Stimulated activated CD4-positive, alpha-beta T cell treated with anti-CD3 and anti-CD28 coated beads, Interleukin-15, amount 100 ng/mL, for 24 hours (primary cell): ENCODE measurements around the gene UTS2R.
A peak's percentile ranks its signal among the peaks of the same experiment; 100 is the strongest.
"Not testable (repeated sequence)": the region's sequence is repeated elsewhere in the genome, so short reads cannot be mapped to it uniquely, and the experiment has no call there.

ENCODE experiments used
- DNase-seq: peaks from one replicate; pipeline ENCODE4 v3.0.0-alpha.2; 2020

Gene UTS2R

DNA sequence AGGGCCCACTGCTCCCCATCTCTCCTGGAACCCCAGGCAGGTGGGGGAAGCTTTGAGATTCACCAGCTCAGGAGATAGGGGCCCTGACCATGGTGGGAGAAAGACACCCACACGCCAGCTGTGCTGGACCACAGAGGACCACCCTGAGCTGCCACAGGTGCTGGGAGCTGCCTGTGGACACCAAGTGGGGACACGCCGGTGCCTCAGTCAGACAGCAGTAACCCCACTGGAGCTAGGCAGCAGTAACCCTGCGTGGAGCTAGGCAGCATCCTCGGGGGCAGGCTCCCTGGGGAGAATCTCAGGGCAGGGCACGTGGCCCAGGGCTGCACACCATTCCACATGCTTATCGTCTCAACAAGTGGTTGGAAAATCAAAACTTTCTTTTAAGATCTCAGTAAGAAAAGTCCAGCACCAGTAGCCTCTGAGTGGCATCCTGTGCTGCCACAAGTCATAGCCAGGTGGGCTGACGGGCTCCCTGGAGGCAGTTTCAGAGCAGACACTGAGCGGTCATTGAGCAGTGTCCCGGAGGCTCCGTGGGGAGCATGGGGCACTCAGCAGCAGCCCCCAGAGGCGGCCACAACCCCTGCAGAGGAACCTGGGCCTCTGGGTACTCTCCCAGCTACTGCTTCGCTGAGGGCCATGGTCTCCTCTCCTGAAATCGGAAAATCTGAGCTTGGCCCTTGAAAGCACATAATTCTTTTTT lies 38.6 kb downstream of the UTS2R start:
- no peak for DNase-seq

DNA sequence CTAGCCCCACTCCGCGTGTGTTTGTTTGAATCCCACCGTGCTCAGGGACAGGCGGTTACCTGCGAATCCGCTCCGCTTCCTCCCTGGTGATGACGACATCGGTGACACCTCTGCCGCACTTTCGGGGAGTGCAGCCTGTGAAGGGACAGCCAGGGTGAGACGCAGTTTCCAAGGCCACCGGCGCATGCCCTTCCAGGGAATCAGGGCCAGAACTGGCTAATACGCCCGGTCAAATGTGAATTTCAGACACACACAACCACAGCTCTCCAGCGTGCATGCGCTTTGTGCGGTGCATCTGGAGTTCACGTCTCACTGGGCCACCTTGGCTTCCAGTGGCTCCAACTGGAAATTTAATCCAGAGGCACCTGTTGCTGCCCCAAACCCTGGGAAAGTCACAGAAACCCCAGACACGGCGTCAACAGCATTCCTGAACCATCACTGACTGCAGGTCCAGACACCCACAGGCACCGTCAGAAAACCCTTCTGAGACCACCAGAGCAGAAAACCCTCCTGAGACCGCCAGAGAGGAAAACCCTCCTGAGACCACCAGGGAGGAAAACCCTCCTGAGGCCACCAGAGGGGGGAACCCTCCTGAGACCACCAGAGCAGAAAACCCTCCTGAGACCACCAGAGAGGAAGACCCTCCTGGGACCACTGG lies 40.0 kb downstream of the UTS2R start:
- DNase-seq, result no peak

DNA sequence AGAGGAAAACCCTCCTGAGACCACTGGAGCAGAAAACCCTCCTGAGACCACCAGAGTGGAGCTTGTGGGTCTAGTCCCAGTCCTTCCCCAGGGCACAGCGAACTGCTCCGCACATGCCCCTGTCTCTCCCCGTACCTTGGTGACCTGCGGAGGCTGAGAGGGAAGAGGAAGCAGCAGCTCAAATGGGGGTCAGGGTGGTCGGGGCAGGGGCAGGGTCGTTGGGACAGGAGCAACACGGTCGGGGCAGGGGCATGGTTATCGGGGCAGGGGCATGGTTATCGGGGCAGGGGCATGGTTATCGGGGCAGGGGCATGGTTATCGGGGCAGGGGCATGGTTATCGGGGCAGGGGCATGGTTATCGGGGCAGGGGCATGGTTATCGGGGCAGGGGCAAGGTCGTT lies 40.5 kb downstream of the UTS2R start:
- DNase-seq, result not testable (repeated sequence)

DNA sequence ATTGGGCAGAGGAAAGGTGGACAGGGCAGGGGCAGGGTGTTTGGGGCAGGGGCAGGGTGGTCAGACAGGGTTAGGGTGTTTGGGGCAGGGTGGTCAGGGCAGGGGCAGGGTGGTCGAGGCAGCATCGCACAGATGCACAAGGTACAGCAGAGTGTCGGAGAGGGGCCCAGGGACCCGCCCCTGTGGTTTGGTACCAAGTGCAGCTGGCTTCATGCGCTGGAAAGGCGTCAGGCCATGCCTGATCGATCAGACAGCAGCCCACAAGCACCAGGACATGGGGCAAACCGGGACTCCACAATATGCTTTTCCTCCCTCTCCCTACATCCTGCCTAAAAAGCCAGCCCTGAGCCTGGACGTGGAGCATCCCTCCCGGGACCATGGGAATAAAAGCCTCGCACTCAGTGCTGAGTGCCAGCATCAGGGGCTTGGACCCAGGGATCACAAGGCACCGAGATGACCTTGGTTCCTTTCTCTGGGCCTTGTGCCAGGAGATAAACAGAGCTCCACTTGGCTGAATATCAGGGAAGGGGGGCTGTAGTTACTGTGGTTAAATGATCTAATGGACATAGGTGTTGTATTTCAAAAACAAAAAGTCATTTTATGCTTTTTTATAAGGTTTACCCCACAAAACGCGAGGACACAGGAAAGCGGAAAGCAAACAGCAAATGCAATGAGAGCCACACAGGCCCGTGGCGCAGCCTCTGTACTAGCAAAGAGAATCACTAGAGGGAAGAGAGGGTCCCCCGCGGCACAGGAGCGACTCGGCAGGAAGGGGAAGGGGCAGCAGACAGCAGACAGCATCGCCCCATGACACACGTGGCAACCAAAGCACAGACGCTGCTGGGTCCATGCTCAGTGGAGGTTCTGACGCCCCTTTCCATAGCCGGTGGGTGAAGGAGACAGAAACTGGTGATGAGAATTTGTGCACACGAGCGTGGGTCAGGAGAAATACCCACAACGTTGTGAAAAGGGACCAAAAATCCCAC lies 41.3 kb downstream of the UTS2R start:
- no peak for DNase-seq

DNA sequence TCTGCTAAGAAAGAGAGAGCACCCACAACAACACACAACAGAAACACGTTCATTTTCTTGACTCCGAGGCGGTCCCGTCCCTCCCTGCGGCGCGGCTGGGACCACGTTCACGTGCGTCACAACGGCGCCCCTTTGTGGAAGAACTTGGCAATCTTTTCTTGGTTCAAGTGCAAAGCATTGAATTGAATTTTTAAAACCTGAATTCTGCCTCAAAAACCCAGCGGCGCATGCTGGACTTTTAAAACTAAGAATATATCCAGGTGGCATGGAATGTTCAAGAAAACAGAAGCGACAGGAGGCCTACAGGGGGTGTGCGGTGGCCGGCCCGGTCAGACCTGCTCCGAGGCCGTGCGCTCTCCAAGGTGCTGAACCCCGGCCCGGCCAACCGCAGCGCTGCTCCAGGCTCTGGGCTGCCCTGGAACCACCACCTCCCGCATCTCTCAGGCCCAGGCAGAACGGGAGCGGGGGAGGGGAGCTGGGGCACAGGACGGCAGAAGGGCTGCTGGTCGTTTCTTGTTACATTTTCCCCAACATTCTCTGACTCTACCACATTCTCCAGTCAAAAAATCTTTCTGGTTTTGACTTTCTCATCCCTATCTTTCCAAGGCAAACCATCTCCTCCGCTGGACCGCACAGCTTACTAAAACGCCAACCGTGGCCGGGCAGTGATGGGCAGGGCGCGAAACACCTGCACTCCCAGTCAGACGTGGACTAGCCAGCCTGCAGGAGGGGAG lies 43.1 kb downstream of the UTS2R start:
- DNase-seq, result peak; percentile 84

DNA sequence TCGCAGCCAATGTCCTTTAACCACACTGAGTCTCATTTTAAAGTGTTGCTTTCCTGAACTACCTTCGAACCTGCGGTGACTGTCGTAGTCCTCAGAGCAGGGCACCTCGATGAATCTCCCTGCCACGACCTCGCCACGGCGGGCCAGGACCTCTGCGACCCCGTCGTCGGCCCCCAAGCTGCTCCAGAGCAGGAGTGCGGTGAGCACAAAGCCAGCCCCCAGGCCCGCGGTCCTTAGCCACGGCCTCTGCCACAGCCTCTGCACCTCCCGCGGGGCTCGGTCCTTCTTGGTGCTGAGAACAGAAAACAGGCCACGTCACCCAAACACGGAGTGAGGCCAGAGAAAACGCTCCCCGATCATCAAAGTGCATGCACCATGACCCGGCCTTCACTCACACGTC lies 43.8 kb downstream of the UTS2R start:
- DNase-seq, result no peak

DNA sequence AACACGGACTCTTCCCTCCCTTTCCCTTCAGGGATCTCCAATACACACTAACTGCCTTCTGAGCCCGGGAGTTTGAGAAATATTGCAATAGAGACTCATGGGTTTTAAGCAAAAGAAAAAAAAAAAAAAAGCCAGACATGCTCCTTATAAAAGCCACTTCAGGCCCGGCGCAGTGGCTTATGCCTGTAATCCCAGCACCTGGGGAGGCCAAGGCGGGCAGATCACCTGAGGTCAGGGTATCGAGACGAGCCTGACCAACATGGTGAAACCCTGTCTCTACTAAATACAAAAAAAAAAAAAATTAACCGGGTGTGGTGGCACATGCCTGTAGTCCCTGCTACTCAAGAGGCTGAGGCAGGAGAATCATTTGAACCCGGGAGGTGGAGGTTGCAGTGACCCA lies 44.2 kb downstream of the UTS2R start:
- no peak for DNase-seq

DNA sequence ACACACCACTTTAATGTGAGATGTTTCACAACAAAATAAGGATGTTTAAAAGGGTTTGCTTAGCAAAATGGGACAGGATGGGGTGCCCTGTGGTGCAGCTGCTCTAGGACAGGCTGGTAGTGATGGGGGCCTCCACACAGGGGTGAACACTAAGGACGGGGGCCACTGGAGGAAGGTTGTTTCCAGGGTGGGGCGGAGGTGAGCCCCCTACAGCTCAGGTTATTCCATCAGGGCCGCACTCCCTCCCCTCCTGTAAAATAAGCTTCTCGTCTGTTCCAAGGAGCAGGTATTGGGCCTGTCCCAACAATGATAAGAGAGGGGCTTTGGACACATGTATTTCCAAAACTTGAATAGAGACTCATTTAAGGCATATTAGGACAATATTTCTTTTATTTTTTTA lies 44.7 kb downstream of the UTS2R start:
- no peak for DNase-seq

DNA sequence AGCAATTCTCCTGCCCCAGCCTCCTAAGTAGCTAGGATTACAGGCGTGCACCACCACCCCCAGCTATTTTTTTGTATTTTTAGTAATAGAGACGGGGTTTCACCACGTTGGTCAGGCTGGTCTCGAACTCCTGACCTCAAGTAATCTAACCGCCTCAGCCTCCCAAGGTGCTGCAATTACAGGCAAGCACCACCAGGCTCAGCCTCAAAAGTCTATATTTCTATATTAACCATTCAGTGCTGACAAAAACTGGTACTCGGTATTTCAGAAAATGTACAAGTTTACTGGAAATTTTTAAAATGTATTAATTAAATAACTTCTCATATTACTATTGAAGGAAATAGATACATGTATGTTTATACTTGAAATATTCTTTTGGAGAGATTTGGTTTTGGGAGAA lies 45.2 kb downstream of the UTS2R start:
- no peak for DNase-seq

DNA sequence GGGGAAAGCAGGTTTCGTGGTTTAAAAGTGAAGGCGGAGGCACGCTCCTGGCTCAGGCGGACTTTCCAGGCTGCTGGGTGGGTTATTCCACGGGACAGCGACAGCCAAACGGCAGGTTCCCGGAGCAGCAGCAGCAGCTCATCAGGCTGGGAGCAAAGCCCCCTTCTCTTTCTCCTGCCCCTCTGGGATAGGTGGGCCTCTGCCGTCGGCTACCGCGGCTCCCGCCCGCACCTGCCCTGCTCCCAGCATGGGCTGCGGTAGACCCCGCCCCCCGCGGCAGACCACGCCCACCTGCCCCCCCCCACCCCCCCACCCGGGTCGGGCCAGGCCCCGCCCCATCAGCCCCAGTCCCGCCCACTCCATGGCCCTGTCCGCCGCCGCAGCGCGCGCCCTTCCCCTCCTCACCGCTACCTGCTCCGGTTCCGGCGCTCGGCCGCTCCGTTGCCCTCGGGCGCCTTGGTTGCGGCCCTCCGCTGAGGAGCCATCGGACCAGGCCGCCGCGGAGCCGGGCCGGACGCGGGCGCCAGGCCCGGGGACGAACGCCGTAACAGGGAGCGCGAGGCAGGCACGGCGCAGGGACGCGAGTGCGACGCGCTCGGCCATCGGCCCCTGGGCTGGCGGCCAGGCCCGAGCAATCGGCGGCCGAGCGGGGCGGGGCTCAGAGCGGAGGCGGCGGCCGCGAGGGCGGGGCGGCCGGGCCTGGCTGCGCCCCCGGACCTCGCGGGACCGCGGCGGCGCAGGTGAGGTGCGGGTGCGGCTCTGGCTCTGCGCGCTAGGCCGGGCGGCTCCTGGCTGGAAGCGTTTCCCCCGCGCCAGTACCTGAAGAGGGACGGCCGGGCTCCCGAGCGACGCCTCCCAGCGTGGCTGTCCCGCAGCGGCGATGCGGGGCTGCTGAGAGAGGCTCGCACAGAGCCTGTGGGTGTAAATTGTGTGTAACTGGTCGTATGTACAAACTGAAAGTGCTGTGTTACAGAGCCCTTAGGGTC lies 46.7 kb downstream of the UTS2R start, which contains the start of the genes HEXD and OGFOD3:
HEXD (plus strand) TSS at position 347 of the 986 bp plus-strand sequence. CDS start 1,453 bp downstream, outside the sequence.
OGFOD3 (minus strand) TSS at position 586 of the 986 bp plus-strand sequence; CDS start at position 485, 101 bp downstream.
- DNase-seq, result peak; percentile 89

DNA sequence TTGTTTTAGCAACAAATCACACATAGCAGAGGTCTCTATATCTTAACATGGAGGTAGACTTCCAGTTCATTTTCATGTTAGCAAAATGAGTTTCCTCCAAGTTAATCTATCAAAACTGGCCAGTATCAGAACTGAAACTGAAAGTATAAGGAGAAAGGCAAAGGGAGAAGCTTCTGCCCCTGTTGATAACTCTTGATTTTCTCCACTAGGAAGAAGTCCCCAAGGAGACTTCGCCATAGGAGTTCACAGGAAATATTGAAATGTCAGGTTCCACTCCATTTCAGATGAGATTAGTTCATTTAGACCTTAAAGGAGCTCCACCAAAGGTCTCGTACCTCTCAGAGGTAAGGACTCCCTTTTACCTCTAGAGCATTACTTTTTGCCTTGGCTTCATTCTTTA lies 48.0 kb downstream of the UTS2R start:
- no peak for DNase-seq

DNA sequence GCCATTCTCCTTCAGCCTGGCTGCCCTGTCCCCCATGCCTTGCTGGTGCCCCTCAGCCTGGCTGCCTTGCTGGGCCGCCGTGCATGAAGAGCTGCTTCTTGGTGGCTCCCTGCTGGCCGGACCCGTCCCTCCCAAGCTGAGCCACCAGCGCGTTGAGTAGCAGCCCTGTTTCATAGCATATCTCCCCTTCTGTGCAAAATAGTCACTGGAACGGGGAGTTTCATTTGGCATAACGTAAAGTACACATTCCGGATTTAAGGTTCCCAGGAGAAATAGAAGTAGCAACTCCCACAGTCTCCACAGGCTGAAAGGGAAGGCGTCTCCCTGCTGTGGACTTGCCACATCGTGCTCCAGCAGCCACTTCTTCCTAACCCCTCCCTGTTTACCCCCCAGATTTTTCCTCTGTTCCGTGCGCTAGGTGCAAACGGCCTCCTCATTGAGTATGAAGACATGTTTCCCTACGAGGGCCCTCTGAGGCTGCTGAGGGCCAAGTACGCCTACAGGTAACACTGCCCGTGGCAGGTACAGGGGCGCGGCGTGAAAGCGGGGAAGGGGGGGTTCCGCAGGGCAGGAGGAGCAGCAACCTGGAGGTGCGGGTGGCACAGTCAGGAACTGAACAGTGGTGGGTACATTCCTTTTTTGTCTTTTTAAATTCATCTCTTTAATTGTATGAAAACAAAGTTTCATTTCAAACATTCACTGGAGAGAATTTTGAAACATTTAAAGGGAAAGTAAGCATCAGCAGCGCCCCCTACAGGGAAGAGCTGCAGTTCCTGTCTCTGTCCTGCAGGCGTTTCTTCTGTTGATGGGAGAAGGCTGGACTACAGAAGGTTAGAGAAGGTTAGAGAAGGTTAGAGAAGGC lies 52.7 kb downstream of the UTS2R start:
- DNase-seq, result peak; percentile 75

DNA sequence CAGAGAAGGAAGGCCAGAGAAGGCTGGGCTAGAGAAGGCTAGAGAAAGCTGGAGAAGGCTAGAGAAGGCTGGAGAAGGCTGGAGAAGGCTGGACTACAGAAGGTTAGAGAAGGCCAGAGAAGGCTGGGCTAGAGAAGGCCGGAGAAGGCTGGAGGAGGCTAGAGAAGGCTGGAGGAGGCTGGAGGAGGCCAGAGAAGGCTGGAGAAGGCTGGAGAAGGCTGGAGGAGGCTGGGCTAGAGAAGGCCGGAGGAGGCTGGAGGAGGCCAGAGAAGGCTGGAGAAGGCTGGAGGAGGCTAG lies 53.2 kb downstream of the UTS2R start:
- DNase-seq, result no peak
